A549 treated with CpdA at 1 μM for 4 hours (cell line): ENCODE results near the gene KCTD11. TPM values are rescaled to one million over a fixed set of nuclear protein-coding genes. Genes with fewer than 3 reads are reported as not detected.

ENCODE experiments used
- total RNA-seq: library from RNA; stranded (reverse); fragments of 200-300 nt; extraction: Qiagen RNA extraction; gene quantifications from 5 replicates; pipeline ENCODE4 v1.2.3, GENCODE V29; 2022; ENCODE audit warnings: low read depth

The KCTD11 gene
- 11.9 to 16.4 TPM (median 13.3 TPM) in 5 replicates for total RNA-seq

GRCh38 chr17:7351665-7352502 is at the start of gene KCTD11:
Gene KCTD11, plus strand, starts transcription at chr17:7352162.

DNA sequence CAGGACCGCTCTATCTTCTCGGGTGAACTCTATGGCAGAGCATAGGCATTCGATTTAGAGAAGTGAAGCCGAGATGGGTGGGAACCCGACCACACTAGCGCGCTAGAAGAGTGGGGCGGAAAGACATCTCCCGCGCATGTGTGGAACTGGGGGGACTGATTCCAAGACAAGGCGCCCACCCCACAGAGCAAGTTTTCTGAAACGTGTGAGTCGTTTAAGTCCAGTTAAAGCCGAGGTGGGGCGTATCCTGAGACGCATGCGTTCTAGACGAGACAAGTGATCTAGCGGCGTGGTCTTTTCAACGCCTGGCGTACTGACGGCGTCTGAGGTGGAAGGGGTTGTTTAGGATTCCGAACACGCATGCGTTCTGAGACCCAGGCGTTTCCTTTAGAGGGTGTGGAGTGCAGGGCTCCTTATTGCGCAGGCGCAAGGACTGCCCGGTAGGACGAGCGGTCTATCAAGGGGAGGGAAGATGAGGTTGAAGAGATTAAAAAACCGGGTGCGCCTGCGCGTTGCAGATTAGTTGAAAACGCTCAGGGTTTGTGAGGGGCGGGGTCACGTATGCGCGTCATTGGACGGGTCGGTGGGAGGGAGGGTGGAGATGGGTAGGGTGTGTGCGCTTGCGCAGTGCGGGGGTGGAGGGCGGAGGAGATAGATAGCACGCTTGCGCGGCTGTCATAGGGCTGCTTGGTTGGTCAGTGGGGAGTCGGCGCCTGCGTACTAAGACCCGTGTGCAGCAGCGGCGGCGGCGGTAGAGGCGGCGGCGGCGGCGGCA is 44.9 kb upstream of the KCTD11 start, which contains the start of gene EIF5A:
TSS of gene EIF5A (plus strand) at position 718 of the 775 bp plus-strand sequence. CDS start 2,008 bp downstream, outside the sequence.

DNA sequence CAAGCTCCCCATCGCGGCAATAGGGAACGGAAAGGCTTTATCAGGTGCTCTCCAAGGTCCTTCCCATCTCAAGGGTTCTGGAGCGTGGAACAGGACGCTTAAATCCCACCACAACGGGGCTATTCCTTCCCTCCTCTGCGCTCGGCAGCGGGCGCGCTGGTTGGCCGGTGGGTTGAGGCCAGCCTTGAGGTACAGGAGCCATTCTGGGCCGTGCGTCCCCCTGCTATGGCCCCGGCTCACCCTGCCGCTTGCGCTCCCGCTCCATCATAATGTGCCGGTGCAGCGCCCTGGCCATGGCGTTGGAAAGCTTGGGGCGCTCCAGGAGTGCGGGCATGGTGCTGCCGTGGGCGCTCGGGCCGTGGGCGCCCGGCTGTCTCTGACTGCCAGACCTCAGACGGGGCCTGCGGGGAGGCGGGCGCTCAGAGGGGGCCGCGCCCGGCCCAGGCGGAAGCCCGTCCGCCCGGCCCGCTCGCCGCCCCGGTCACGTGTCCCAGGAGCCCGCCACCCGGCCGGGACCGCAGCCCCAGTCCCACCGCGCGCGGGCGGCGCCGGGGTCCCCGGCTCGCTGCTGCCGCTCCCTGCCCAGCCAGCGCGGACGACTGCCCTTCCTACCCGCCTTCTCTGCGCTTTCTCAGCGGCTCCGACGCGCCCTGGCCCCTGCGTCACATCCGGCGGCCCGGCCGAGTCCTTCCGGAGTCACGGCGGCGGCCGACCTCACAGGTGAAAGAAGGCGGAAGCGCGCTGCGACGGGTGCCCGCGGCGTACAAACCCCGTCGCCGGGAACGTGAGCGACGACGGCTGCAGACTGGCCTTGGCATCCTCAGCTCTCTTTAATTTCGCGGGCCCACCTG is 37.0 kb upstream of the KCTD11 start, which contains the start of gene GPS2:
TSS of gene GPS2 (minus strand) at position 642 of the 851 bp plus-strand sequence. CDS start at position 334, 308 bp downstream.

GRCh38 chr17:7328840-7329373 is 23.1 kb upstream of the KCTD11 start, which contains the start of gene NEURL4:
Gene NEURL4, minus strand, starts transcription at chr17:7329335. Its CDS starts 23 bp downstream, at chr17:7329312.

GRCh38 chr17:7336240-7337175 is 15.5 kb upstream of the KCTD11 start, which contains the start of gene ACAP1:
Gene ACAP1, plus strand, starts transcription at chr17:7336529. Its CDS starts 206 bp downstream, at chr17:7336735.

DNA sequence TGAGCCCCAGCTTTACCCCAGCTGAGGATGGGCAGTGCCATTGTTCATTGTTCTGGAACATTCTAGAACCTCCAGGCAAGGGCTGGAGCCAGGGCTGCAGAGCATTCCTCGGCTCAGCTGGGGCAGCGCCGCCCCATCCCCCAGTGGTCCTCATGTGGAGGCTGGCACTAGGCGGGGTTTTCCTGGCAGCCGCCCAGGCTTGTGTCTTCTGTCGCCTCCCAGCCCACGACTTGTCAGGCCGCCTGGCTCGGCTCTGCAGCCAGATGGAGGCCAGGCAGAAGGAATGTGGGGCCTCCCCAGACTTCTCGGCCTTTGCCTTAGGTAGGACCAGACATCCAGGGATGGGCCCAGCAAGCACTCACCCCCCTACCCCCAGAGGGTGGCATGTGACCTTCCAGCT is 3.1 kb downstream of the KCTD11 start, which contains the start of gene TMEM95:
TSS of gene TMEM95 (plus strand) at position 104 of the 400 bp plus-strand sequence. CDS start at position 153, 49 bp downstream.

DNA sequence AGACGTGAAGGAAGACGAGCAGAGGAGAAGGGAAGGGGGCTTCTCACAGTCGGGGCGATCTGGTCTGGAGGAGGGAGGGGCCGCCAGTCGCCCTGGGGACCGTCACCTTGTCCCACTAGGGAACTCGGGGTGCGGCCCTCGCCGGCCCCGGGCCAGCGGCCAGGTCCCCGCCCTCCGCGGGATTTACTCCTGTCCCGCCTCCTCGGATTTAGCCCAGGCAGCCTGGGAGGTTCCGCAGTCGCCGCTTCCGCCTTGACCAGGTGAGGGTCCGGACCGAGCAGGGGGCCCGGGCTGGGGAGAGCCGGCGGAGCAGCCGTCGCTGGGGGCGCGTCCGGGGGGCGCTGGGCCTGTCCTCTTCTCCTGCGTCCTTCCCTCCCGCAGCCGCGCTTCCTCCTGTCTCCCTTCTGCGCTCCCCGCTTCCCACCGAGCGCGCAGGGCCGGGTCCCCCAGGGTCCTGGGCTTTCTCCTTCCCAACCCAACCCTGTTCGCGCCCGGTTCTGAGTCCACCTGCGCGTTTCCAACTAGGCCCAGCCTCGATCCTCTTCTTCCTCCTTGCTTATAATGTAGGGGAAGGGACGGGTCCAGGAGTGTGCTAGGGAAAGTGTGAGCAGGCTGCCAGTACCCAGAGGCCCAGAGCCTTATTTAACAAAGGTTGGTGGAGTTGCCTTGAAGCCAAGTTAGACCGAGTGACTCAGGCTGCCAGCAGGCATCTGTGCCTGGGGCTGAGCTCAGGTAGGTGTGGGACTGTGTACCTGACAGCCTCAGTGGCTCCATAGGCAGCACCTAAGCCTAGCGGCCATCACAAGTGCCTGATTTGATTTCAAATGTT is 29.1 kb downstream of the KCTD11 start, which contains the start of gene TNK1:
TSS of gene TNK1 (plus strand) at position 235 of the 829 bp plus-strand sequence. CDS start 1,838 bp downstream, outside the sequence.

GRCh38 chr17:7394452-7395191 is 42.7 kb downstream of the KCTD11 start, which contains the start of gene PLSCR3:
Gene PLSCR3, minus strand, starts transcription at chr17:7394525. Its CDS starts 415 bp downstream, at chr17:7394110.

DNA sequence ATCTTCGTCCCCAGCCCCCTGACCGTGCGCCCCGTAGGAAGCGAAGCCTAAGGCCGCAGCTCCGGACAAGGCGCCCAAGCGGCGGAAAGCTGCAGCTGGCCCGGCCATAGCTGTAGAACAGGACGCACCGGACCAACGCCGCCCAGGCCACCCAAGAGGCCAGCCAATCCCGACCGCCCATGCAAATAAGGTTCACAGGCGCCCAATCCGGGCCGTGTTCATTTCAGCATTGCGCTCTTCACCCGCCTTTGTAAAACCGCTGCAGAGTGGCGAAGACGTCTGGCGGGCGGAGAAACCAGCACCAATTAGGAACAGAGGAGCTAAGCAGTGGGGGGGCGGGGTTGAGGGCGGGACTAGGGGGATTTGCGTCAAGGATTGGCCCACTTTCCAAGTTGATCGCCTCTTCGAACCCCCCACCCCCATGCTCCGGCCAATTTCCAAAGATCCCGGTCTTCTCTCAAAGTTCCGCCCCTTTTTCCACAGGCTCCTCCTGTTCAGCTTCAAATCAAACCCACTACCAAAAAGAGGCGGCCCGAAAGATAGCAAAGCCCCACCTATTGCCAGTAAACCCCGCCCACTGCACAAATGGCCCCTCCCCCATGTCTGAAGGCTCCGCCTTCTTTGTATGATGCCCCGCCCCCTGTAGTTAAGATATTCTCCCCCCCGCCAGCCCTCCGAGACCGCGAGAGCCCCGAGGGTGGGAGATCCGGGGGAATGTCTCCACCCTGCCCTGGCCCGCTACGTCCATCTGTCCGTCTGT is 52.2 kb downstream of the KCTD11 start, which contains the start of gene TMEM256:
TSS of gene TMEM256 (minus strand) at position 121 of the 760 bp plus-strand sequence. CDS start at position 108, 13 bp downstream.

Other genes starting within 250 kb of the KCTD11 start
- gene ASGR2, start 237.3 kb upstream of the KCTD11 start, total RNA-seq: 0.24 TPM in 1 of 5 replicates, not detected in the others
- gene ASGR1, start 172.8 kb upstream of the KCTD11 start, total RNA-seq: 0.82 to 1.2 TPM (median 1.0 TPM) in 5 replicates
- gene DLG4, start 132.3 kb upstream of the KCTD11 start, total RNA-seq: 7.9 to 9.6 TPM (median 8.9 TPM) in 5 replicates
- gene ACADVL, start 132.2 kb upstream of the KCTD11 start, total RNA-seq: 353 to 465 TPM (median 434 TPM) in 5 replicates
- gene DVL2, start 117.6 kb upstream of the KCTD11 start, total RNA-seq: 28.0 to 42.0 TPM (median 34.1 TPM) in 5 replicates
- 83.9 to 111 TPM (median 93.1 TPM) in 5 replicates for gene PHF23, start 112.7 kb upstream of the KCTD11 start, total RNA-seq
- 651 to 801 TPM (median 727 TPM) in 5 replicates for gene GABARAP, start 109.7 kb upstream of the KCTD11 start, total RNA-seq
- 214 to 254 TPM (median 242 TPM) in 5 replicates for gene CTDNEP1, start 100.4 kb upstream of the KCTD11 start, total RNA-seq
- 117 to 137 TPM (median 127 TPM) in 5 replicates for gene ELP5, start 99.9 kb upstream of the KCTD11 start, total RNA-seq
- 0.54 to 0.90 TPM (median 0.62 TPM) in 5 replicates for gene CLDN7, start 89.7 kb upstream of the KCTD11 start, total RNA-seq
- gene SLC2A4, start 70.4 kb upstream of the KCTD11 start, total RNA-seq: 0.13 to 0.29 TPM (median 0.24 TPM) in 5 replicates
- 0.45 to 0.97 TPM (median 0.60 TPM) in 4 of 5 replicates, not detected in the other for gene YBX2, start 57.5 kb upstream of the KCTD11 start, total RNA-seq
- 1,623 to 1,819 TPM (median 1,736 TPM) in 5 replicates for gene EIF5A, start 44.5 kb upstream of the KCTD11 start, total RNA-seq
- gene GPS2, start 36.8 kb upstream of the KCTD11 start, total RNA-seq: 91.6 to 105 TPM (median 99.8 TPM) in 5 replicates
- gene NEURL4, start 22.8 kb upstream of the KCTD11 start, total RNA-seq: 24.3 to 33.5 TPM (median 29.7 TPM) in 5 replicates
- 1.9 to 7.2 TPM (median 3.1 TPM) in 5 replicates for gene ACAP1, start 15.6 kb upstream of the KCTD11 start, total RNA-seq
- not detected in 5 replicates for gene TMEM95, start 3.0 kb downstream of the KCTD11 start, total RNA-seq
- 1.5 to 2.4 TPM (median 1.8 TPM) in 5 replicates for gene TNK1, start 28.9 kb downstream of the KCTD11 start, total RNA-seq
- 36.7 to 43.5 TPM (median 37.7 TPM) in 5 replicates for gene PLSCR3, start 42.4 kb downstream of the KCTD11 start, total RNA-seq
- gene TMEM256, start 51.9 kb downstream of the KCTD11 start, total RNA-seq: 181 to 224 TPM (median 197 TPM) in 5 replicates
- gene NLGN2, start 55.7 kb downstream of the KCTD11 start, total RNA-seq: 14.2 to 20.2 TPM (median 17.0 TPM) in 5 replicates
- gene SPEM1, start 68.2 kb downstream of the KCTD11 start, total RNA-seq: 0.09 TPM in 1 of 5 replicates, not detected in the others
- 0.10 to 0.14 TPM in 2 of 5 replicates, not detected in the others for gene SPEM2, start 73.5 kb downstream of the KCTD11 start, total RNA-seq
- gene SPEM3, start 76.7 kb downstream of the KCTD11 start, total RNA-seq: 0.01 to 0.04 TPM in 2 of 5 replicates, not detected in the others
- 9.6 to 14.5 TPM (median 13.1 TPM) in 5 replicates for gene TMEM102, start 83.3 kb downstream of the KCTD11 start, total RNA-seq
- 0.99 to 1.4 TPM (median 1.4 TPM) in 5 replicates for gene FGF11, start 87.3 kb downstream of the KCTD11 start, total RNA-seq
- 4.7 to 7.6 TPM (median 7.2 TPM) in 5 replicates for gene CHRNB1, start 92.9 kb downstream of the KCTD11 start, total RNA-seq
- gene ZBTB4, start 127.5 kb downstream of the KCTD11 start, total RNA-seq: 20.0 to 25.5 TPM (median 23.1 TPM) in 5 replicates
- gene SLC35G6, start 129.3 kb downstream of the KCTD11 start, total RNA-seq: not detected in 5 replicates
- gene POLR2A, start 132.2 kb downstream of the KCTD11 start, total RNA-seq: 74.3 to 88.3 TPM (median 80.0 TPM) in 5 replicates
- 9.6 to 13.5 TPM (median 10.4 TPM) in 5 replicates for gene TNFSF12, start 196.9 kb downstream of the KCTD11 start, total RNA-seq
- gene TNFSF13, start 206.6 kb downstream of the KCTD11 start, total RNA-seq: 0.61 to 1.9 TPM (median 1.3 TPM) in 5 replicates
- 94.4 to 114 TPM (median 102 TPM) in 5 replicates for gene SENP3, start 209.8 kb downstream of the KCTD11 start, total RNA-seq
- gene CD68, start 227.5 kb downstream of the KCTD11 start, total RNA-seq: 34.0 to 42.9 TPM (median 36.5 TPM) in 5 replicates
- gene MPDU1, start 231.7 kb downstream of the KCTD11 start, total RNA-seq: 116 to 133 TPM (median 120 TPM) in 5 replicates
- 0.22 to 0.72 TPM (median 0.37 TPM) in 5 replicates for gene SOX15, start 237.9 kb downstream of the KCTD11 start, total RNA-seq